GM21737 (cell line): Measurements from ENCODE around the gene ATRNL1.
A peak's percentile ranks its signal among the peaks of the same experiment; 100 is the strongest.
"Not testable (repeated sequence)": the region's sequence is repeated elsewhere in the genome, so short reads cannot be mapped to it uniquely, and the experiment has no call there.

Source experiments
- ATAC-seq: cut with Tn5 transposase; IDR thresholded peaks from one replicate; pipeline ENCODE4 v1.9.1; 2021; ENCODE audit warnings: mild to moderate bottlenecking, moderate library complexity; ENCODE audit not compliant: unreplicated experiment

The ATRNL1 gene

DNA sequence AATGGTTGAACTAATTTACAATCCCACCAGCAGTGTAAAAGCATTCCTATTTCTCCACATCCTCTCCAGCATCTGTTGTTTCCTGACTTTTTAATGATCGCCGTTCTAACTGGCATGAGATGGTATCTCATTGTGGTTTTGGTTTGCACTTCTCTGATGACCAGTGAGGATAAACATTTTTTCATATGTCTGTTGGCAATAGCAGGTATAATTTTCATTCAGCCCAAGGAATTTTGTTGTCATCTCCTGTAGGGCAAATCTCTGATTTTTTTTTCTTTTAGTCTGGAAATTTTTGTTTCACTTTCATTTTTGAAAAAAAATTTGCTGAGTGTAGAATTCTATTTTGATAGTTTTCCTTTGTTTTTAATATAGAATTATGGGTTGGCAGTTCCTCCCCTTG is 114.1 kb downstream of the ATRNL1 start:
- not testable (repeated sequence) for ATAC-seq

DNA sequence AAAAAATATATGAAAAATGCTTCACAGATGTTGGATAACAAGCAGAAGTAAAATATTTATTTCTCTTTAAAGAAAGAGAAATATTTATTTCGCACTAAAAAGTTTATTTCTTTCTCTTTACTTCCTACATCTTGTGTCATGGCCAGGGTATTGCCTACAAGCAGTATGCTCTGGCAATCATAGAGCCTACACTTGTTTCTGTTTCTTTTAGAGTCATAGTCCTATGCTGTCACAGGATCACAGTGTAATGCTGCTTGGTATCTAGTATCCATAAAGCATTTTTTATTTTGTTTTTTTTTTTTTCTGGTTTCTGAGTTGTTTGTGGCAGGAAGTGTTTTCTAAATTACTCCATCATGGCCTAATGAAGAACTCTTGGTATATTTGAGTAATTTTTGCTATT is 116.0 kb downstream of the ATRNL1 start:
- ATAC-seq = no peak

DNA sequence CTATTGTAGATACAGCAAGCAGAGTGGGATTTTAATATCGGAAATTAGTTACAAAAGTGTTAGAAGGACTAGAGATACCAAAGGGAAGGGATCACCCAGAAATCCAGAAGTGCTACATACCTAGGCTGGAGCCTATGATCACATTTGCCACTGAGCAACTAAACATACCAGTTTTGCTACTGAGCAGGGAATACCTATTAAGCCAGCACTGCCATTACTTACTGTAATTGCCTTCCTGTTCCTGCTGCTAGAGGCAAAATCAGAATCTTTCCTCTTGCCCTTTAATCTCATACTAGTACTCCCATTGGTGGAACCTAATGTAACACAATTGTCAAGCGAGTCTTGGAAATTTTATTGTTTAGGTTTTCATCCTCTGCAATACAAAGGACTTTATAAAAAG is 121.7 kb downstream of the ATRNL1 start:
- ATAC-seq = no peak

DNA sequence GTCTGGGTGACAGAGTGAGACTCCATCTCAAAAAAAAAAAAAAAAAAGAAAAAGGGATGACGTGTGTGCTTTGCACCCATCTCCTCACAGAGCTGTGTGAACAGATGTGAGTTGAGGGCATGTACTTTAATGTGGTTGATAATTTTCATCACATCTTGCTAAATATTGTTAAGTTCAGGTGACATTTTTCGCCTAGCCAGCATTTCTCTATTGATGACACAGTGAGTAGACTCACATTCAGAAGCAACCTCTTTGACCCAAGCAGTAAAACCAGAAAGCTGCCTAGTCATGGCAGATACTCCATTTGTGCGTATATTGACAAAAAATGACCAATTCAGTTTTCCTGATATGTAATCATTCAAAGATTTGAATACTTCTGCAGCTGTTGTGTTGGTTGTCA is 126.0 kb downstream of the ATRNL1 start:
- no peak for ATAC-seq

DNA sequence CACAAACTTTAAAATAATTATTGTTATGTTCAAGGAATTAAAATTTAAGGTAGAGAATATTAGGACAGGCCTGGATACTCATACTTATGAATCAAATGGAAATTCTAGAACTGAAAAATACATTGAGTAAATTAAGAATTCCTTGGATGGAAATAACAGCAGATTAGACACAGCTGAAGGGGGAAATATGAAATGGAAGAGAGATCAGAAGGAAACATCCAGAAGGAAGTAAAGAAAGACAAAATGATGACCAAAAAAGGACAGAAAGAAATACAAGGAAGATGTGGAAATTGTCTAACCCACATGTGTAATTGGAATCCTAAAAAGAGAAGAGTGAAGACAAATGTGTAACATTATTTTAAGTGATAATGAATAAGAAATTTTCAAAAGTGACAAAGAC is 128.9 kb downstream of the ATRNL1 start:
- ATAC-seq = no peak

DNA sequence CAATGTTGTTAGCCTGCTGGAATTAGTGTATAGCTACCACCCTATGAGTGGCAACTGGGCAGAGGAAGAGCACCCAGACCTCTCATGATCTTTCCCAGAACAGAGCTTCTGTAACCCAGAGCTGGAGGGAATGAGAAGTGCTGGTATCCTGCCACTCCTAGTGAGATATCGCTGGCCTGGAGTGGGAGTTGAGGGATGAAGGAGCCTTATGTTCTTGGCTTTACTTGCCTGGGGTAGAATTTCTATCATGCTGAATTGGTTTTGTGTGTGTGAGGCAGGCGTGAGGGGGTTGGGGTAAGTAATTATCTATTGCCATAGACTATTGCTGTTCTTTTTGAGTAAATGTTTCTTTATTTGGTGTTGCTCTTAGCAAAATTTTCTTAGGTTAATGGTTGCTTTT is 146.6 kb downstream of the ATRNL1 start:
- no peak for ATAC-seq

DNA sequence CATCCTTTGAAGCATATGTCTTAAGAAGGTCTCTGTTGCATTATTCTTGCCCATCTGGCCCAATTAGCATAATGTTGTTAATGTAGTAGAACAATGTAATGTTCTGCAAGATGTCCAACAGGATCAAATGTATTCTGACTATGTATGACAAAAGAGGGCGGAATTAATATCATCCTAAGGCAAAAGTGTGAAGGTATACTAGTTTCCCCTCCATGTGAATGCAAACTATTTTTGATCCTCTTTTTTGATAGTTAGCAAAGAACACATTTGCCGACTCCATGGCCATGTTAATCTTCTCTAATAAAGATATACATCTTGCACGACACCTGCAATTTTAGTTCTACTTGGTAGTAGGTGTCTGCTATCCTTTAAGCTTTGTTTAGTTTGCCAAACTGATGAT is 157.6 kb downstream of the ATRNL1 start:
- ATAC-seq = no peak

DNA sequence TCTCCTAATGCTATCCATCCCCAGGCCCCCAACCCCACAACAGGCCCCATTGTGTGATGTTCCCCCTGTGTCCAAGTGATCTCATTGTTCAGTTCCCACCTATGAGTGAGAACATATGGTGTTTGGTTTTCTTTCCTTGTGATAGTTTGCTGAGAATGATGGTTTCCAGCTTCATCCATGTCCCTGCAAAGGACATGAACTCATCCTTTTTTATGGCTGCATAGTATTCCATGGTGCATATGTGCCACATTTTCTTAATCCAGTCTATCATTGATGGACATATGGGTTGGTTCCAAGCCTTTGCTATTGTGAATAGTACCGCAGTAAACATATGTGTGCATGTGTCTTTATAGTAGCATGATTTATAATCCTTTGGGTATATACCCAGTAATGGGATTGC is 160.6 kb downstream of the ATRNL1 start:
- ATAC-seq = not testable (repeated sequence)

DNA sequence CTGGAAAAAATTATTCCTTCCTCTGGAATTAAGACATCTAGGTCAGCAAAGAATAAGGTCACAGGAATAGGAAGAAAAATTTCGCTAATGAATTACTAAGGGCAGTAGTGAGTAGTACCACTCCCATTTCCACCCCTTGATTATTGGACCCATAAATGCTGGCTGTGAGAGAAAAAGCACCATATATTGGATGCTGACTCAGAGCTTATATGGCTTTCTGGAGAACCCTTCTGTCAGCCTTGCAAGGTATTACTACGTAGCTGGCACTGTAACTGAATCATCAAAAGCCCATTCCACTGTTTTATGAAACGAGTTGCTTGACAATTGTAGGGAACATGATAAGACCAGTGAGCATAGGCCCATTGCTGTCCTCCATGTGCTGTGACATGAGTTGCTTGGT is 179.3 kb downstream of the ATRNL1 start:
- ATAC-seq = no peak

DNA sequence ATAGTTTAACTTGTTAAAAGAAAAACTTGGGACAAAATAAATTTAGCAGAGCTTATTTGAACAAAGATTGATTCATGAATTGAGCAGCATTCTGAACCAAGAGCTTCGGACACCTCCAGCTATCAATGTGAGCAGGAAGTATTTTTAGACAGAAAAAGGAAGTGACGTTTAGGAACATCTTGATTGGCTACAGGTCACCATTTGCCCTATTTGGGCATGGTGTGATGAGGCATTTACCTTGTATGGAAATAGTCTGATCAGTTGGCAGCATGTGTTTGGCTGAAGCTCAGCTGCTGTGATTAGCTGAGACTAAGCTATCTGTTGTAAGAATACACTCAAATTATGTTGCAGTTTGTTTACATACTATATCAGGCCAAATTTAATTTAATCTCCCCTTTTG is 185.1 kb downstream of the ATRNL1 start:
- ATAC-seq = no peak

DNA sequence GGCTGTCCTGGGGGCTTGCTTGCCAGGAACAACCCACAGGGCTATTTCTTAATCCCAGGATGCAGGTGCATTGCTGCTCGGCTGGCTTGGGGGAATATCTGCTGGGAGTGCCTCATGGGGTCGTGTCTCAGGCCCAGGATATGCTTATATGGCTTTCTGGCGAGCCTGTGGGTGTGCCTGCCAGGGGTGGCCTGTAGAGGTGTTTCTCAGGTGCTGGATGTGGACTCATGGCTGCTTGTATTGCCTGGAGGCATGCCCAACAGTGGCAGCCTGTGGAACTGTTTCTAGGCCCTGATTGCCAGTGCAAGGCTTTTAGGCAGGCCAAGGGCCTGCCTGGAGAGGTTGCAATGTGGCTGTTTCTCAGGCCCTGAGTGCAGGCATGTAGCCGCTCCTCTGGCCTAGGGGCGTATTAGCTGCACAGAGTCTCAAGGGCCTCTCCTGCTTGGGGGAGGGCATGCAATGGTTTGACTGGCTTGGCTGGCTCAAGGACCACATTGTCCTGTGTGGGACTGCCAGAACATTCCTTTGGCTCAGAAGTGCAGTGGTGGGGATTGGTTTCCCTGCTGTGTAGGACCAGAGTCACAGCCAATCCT is 202.1 kb downstream of the ATRNL1 start:
- no peak for ATAC-seq

DNA sequence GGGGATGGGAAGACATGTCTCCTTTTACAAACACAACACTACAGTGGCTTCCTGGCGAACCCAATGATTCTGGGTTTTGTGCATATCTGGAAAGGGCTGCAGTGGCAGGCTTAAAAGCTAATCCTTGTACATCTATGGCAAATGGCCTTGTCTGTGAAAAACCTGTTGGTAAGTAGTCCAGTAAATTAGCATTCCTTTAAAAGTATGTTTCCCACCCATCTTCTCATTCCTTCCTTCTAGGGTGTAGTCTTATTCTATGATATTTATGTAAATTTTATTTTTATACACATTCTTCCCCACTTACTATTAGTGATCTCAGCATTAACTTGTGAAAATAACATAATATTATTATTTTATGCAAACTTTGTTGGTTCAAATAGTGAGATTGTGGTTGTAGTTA is 206.9 kb downstream of the ATRNL1 start:
- no peak for ATAC-seq

DNA sequence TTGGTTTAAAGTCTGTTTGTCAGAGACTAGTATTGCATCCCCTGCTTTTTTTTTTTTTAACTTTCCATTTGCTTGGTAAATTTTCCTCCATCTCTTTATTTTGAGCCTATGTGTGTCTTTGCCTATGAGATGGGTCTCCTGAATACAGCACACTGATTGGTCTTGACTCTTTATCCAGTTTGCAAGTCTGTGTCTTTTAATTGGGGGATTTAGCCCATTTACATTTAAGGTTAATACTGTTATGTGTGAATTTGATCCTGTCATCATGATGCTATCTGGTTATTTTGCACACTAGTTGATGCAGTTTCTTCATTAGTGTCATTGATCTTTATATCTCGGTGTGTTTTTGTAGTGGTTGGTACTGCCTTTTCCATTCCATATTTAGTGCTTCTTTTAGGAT is 226.5 kb downstream of the ATRNL1 start:
- not testable (repeated sequence) for ATAC-seq

DNA sequence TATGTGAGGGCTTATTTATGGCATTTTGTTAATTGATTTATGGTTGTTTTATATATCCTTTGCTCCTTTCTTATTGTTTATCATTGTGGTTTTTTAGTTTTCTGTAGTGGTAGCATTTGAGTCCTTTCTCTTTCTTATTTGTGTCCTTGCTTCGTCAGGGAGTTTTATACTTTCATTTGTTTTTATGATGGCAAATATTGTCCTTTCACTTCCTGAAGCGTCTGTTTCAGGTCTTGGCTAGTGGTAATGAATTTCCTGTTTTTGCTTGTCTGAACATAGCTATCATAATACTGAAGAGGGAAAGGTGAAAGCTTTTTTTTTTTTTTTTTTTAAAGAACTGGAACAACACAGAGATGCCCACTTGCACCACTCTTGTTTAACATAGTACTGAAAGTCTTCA is 228.2 kb downstream of the ATRNL1 start:
- no peak for ATAC-seq

DNA sequence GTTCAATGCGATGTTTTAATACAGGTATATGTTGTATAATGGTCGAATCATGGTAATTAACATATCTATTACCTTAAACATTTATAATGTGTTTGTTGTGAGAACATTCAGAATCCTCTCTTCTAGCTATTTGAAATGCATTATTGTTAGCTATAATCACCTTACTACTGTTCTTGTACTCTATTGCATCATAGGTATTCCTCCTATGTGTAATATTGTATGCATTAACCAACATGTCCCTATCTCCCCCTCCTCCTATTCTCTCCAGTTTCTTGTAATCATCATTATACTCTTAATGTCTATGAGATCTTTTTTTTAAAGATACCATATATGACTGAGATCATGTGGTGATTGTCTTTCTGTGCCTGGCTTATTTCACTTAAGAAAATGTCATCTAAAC is 235.2 kb downstream of the ATRNL1 start:
- ATAC-seq = no peak

DNA sequence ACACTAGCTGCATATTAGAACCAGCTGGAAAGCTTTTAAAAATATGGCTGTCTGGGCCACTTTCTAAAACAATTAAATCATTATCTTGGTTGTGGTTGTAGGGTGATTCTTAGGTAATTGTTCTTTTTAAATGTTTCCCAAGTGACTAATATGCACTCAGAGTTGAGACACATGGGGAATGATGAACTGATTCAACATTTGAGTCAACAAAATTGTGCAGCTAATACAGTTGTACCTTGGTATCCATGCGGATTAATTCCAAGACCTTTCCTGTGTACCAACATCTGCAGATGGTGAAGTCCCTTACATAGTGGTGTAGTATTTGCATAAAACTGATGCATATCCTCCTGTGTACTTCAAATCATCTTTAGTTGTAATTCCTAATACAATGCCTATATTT is 242.2 kb downstream of the ATRNL1 start:
- no peak for ATAC-seq

DNA sequence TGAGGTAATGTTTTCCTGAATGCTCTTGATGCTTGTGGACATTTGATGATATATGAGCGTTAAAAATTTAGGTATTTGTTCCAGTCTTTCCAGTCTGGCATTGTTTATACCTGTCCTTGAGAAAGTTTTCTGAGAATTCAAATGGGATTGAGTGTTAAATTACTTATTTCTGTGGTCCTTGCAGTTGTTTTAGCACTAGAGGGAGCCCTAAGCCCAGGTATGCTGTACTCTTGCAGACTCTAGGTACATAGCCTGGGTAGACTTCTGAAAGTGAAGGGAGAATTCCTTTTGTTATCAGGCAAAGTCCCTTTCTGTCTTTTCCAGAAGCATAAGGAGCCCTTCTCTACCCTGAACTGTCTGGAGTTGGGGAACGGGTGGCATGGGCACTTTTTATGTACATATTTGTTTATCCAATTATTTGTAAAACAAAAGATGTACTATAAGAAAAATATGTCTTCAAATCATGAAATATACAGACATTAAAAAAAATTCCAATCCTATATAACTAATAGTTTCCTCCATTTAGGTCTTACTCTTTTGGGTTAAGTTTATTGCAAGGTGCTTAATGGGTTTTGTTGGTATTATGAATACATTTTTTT is 262.1 kb downstream of the ATRNL1 start:
- ATAC-seq = peak; percentile 82

DNA sequence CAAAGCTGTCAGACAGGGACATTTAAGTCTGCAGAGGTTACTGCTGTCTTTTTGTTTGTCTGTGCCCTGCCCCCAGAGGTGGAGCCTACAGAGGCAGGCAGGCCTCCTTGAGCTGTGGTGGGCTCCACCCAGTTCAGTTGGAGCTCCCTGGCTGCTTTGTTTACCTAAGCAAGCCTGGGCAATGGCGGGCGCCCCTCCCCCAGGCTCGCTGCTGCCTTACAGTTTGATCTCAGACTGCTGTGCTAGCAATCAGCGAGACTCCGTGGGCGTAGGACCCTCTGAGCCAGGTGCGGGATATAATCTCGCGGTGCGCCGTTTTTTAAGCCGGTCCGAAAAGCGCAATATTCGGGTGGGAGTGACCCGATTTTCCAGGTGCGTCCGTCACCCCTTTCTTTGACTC is 274.8 kb downstream of the ATRNL1 start:
- ATAC-seq = not testable (repeated sequence)

DNA sequence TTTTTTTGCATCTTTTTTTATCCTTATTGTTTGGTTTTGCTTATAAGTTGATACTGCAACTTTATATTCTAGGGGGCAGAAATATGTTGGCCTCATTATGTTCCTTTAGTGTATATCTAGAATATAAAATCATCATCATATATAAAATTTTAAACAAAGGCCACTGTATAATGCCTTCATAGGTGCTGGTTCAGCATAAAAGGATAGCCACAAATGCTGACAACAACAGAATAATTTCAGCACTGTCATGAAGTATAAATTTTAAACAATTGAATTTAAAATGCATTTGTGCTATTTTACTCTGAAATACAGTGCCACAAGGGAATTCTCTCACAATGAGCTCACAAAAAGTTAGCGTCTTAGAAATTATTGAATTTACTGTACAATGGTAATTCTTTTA is 285.9 kb downstream of the ATRNL1 start:
- no peak for ATAC-seq

DNA sequence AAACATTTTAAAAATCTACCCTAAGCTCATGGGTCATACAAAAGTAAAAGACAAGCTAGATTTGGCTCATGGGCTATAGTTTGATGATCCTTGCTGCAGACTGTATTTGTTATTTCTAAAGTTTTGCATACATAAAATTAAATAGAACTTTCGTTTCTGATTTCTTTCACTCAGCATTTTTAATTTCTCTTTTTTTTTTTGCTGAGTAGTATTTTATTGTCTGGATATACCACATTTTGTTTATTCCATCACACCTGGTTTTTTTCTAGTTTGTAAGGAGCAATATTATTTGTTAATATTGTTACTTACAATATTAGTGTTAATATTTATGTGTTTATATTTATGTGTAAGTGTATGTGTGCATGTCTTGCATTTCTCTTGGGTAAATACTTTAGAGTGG is 291.5 kb downstream of the ATRNL1 start:
- no peak for ATAC-seq

DNA sequence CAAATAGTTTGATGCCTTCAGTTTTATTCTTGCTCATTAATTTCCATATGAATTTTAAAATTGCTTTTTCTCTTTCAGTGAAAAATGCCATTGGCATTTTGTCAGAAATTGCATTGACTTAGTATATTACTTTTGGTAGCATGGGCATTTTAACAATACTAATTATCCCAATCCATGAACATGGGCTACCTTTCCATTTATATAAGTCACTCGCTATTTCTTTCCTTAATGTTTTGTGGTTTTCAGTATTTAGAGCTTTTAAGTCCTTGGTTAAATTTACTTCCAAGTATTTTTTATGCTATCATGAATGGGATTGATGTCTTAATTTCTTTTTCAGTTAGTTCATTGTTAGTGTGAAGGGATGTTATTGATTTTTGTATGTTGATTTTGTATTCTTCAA is 297.4 kb downstream of the ATRNL1 start:
- no peak for ATAC-seq

DNA sequence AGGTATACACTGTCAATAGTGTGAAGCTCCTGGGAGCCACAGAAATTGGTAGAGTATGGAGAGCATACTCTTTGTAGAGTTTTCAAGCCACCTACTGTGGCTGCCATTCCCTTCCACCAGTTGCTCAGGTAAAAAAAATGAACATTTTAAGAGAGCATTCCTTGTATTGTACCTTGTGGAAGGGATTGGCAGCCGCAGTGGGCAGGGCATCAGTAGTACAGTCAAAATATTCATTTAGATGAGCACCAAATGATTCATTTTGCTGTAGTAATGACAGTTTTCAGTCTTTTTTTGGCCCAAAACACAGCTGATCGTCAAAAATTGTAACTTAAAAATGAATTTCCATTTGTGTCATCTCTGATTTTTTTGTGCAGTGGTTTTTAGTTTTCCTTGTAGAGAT is 304.9 kb downstream of the ATRNL1 start:
- no peak for ATAC-seq

DNA sequence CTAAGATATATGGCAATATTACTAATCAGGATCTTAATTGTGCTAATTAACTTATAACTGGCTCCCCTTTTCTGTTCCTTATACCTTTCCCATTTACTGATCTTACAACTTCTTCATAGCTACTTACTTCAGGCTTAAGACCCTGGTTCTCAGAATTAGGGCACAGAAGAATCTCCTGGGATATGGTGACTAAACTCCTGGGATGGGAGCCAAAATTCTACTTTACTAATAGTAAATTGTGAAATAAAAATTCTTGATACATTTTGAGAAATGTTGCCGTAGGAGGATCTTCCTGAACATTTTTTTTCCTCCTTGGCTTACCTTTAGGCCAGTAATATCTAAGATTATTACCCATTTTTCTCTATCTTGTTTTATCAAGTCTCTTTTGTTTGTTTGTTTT is 309.5 kb downstream of the ATRNL1 start:
- no peak for ATAC-seq
